ENCODE results near the gene HPS5.
A peak's percentile ranks its signal among the peaks of the same experiment; 100 is the strongest.

Gene HPS5

DNA sequence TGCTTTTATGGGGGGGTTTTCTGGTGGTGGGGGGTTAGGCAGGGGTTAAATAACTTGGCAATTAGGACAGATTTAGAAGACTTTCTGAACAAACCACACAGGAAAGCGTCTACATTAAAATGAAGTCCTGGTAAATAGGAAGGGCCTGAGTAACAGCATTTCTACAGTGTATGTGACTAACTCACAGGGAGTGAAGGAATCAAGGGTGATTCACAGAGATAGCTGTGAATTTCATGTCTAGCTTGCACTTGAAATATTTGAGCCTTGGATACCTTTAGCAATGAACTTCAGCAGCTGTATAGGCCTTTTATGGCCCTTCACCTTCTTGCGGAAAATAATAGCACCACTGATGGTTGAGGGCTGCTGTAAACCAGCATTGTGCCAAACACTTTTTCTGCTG lies 46.3 kb upstream of the HPS5 start:
- H3K36me3 ChIP-seq (ENCODE audit: insufficient read depth, low read length), result peaks cover 12% of the 10 kb centered on the region; the same call in 1 of the 2 replicates
- H3K9me3 ChIP-seq (ENCODE audit: insufficient read depth, low read depth, low read length), result no peaks in the 10 kb centered on the region

DNA sequence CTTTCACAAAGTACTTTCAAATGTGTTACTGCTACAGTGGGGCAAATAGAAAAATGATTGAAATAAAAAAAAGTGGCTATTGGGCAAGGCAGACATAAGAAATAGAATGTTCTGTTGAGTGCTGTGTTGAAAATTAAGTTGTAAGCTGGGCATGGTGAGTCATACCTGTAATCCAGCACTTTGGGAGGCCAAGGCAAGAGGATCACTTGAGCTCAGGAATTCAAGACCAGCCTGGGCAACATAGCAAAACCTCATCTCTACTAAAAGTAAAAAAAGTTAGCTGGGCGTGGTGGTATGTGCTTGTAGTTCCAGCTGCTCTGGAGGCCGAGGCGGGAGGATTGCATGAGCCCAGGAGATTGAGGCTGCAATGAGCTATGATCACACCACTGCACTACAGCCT lies 45.5 kb upstream of the HPS5 start:
- H3K9ac ChIP-seq (ENCODE audit: low read depth, low read length, poor library complexity, severe bottlenecking), result peak overlapping the region; percentile 42
- no peaks in the 10 kb centered on the region for H3K27me3 ChIP-seq (ENCODE audit: insufficient read depth, low read length, poor library complexity, severe bottlenecking)
- no peaks in the 10 kb centered on the region; the same call in 1 of the 2 replicates for H3K79me2 ChIP-seq (ENCODE audit: insufficient read depth, low read length)
- TF ChIP-seq, protein P1, sequence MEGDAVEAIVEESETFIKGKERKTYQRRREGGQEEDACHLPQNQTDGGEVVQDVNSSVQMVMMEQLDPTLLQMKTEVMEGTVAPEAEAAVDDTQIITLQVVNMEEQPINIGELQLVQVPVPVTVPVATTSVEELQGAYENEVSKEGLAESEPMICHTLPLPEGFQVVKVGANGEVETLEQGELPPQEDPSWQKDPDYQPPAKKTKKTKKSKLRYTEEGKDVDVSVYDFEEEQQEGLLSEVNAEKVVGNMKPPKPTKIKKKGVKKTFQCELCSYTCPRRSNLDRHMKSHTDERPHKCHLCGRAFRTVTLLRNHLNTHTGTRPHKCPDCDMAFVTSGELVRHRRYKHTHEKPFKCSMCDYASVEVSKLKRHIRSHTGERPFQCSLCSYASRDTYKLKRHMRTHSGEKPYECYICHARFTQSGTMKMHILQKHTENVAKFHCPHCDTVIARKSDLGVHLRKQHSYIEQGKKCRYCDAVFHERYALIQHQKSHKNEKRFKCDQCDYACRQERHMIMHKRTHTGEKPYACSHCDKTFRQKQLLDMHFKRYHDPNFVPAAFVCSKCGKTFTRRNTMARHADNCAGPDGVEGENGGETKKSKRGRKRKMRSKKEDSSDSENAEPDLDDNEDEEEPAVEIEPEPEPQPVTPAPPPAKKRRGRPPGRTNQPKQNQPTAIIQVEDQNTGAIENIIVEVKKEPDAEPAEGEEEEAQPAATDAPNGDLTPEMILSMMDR (conservative IDR thresholded peaks at IDR 0.05; ENCODE audit: low read length), result no peak
- no peak for TF ChIP-seq EZH2phosphoT487 (IDR thresholded peaks at IDR 0.05; ENCODE audit: borderline replicate concordance)
- no peak overlapping the region for H2AFZ ChIP-seq (ENCODE audit: low read length)
- no peaks in the 10 kb centered on the region for H3K9me2 ChIP-seq (replicated peaks; ENCODE audit: low read depth, low read length)
- H4K20me1 ChIP-seq (ENCODE audit: insufficient read depth, low read length, poor library complexity, severe bottlenecking), result no peaks in the 10 kb centered on the region
- no peaks in the 10 kb centered on the region for H3F3A ChIP-seq (ENCODE audit: low read depth)
- peaks cover 14% of the 10 kb centered on the region; the same call in 1 of the 2 replicates for H3K36me3 ChIP-seq (ENCODE audit: insufficient read depth, low read length)
- peak overlapping the region; percentile 65 for H3K4me2 ChIP-seq (ENCODE audit: low read depth, low read length, poor library complexity, severe bottlenecking)
- H3K4me1 ChIP-seq (ENCODE audit: insufficient read depth, low read length, poor library complexity, severe bottlenecking), result peaks cover 59% of the 10 kb centered on the region
- H3K9me3 ChIP-seq (ENCODE audit: insufficient read depth, low read depth, low read length), result no peaks in the 10 kb centered on the region
- peak overlapping the region; percentile 9 for H3K4me3 ChIP-seq (ENCODE audit: low read length, poor library complexity, severe bottlenecking)

More for the DNA sequence above, 46.3 kb upstream of the HPS5 start:
- H3K27me3 ChIP-seq (ENCODE audit: insufficient read depth, low read length, poor library complexity, severe bottlenecking), result no peaks in the 10 kb centered on the region
- TF ChIP-seq, protein P1 (conservative IDR thresholded peaks at IDR 0.05; ENCODE audit: low read length), result no peak
- no peak for TF ChIP-seq EZH2phosphoT487 (IDR thresholded peaks at IDR 0.05; ENCODE audit: borderline replicate concordance)
- H4K20me1 ChIP-seq (ENCODE audit: insufficient read depth, low read length, poor library complexity, severe bottlenecking), result no peaks in the 10 kb centered on the region
- peak overlapping the region; percentile 60 for H3K4me2 ChIP-seq (ENCODE audit: low read depth, low read length, poor library complexity, severe bottlenecking)
- H3K79me2 ChIP-seq (ENCODE audit: insufficient read depth, low read length), result no peaks in the 10 kb centered on the region; the same call in 1 of the 2 replicates
- peak overlapping the region; percentile 30 for H3K4me3 ChIP-seq (ENCODE audit: low read length, poor library complexity, severe bottlenecking)
- H2AFZ ChIP-seq (ENCODE audit: low read length), result no peak overlapping the region
- H3F3A ChIP-seq (ENCODE audit: low read depth), result no peaks in the 10 kb centered on the region
- H3K9me2 ChIP-seq (replicated peaks; ENCODE audit: low read depth, low read length), result no peaks in the 10 kb centered on the region
- peak overlapping the region; percentile 47 for H3K9ac ChIP-seq (ENCODE audit: low read depth, low read length, poor library complexity, severe bottlenecking)
- peaks cover 59% of the 10 kb centered on the region for H3K4me1 ChIP-seq (ENCODE audit: insufficient read depth, low read length, poor library complexity, severe bottlenecking)

DNA sequence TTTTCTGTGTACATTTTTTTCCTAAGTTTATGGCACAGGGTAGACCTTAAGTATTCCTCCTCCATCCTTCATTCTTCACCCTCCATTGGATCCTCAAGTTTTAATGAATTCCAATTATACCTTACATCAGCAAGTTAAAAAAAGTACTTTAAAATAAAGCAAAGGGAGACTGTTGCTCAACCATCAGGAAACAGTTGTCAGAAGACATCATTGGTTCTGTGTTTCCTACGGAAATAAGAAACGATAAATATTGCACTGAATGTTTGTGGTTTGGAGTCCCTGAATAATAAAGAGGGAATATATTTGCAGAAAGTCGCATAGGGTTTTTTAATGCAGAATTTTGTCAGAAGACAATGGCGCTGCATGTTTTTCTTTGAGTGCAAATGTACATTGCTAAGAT lies 44.3 kb upstream of the HPS5 start:
- no peaks in the 10 kb centered on the region for H3K27me3 ChIP-seq (ENCODE audit: insufficient read depth, low read length, poor library complexity, severe bottlenecking)
- no peaks in the 10 kb centered on the region for H3F3A ChIP-seq (ENCODE audit: low read depth)
- H4K20me1 ChIP-seq (ENCODE audit: insufficient read depth, low read length, poor library complexity, severe bottlenecking), result no peaks in the 10 kb centered on the region
- H3K9me2 ChIP-seq (replicated peaks; ENCODE audit: low read depth, low read length), result no peaks in the 10 kb centered on the region
- TF ChIP-seq EZH2phosphoT487 (IDR thresholded peaks at IDR 0.05; ENCODE audit: borderline replicate concordance), result no peak
- TF ChIP-seq, protein P1 (conservative IDR thresholded peaks at IDR 0.05; ENCODE audit: low read length), result no peak
- H3K4me2 ChIP-seq (ENCODE audit: low read depth, low read length, poor library complexity, severe bottlenecking), result peak overlapping the region; percentile 65
- H3K79me2 ChIP-seq (ENCODE audit: insufficient read depth, low read length), result no peaks in the 10 kb centered on the region; the same call in 1 of the 2 replicates
- peak overlapping the region; percentile 42 for H3K9ac ChIP-seq (ENCODE audit: low read depth, low read length, poor library complexity, severe bottlenecking)
- peaks cover 58% of the 10 kb centered on the region for H3K4me1 ChIP-seq (ENCODE audit: insufficient read depth, low read length, poor library complexity, severe bottlenecking)
- no peaks in the 10 kb centered on the region for H3K9me3 ChIP-seq (ENCODE audit: insufficient read depth, low read depth, low read length)
- H2AFZ ChIP-seq (ENCODE audit: low read length), result no peak overlapping the region
- peak overlapping the region; percentile 54 for H3K4me3 ChIP-seq (ENCODE audit: low read length, poor library complexity, severe bottlenecking)
- peaks cover 19% of the 10 kb centered on the region; the same call in 1 of the 2 replicates for H3K36me3 ChIP-seq (ENCODE audit: insufficient read depth, low read length)
